ENCODE measurements around the gene PCDHGB2. TPM values are rescaled to one million over a fixed set of nuclear protein-coding genes. Genes with fewer than 3 reads are reported as not detected.

PCDHGB2 gene
- total and polyA plus RNA-seq, 2 of the 8 experiments (the other 6 are each of a cell fraction or from before 2014, with no cell fraction given) = 1.9 to 2.9 TPM

DNA sequence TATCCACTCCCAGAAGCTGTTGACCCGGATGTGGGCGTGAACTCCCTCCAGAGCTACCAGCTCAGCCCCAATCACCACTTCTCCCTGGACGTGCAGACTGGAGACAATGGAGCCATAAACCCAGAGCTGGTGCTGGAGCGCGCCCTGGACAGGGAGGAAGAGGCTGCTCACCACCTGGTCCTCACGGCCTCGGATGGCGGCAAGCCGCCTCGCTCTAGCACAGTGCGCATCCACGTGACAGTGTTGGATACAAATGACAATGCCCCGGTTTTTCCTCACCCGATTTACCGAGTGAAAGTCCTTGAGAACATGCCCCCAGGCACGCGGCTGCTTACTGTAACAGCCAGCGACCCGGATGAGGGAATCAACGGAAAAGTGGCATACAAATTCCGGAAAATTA, 33.5 kb downstream of the PCDHGB2 start:
- FAIRE-seq = no peak

More for the DNA sequence above, 33.5 kb downstream of the PCDHGB2 start:
- ChIA-PET CTCF (ENCODE audit: partially characterized antibody) (interaction anchor here (0.8 to 8.7 kb wide), 6 partner anchors 10 to 131 kb away, joined by 3 to 68 read pairs (median 6); partner anchors contain the start of genes PCDHGA11, PCDHGA9, PCDHGB6 and PCDHGB7), POLR2A (ENCODE audit: partially characterized antibody) (no interaction called here)
- H3K4ac ChIP-seq (replicated peaks; ENCODE audit: insufficient read length, low read depth, low read length) = no peak overlapping the region
- H3K79me1 ChIP-seq (ENCODE audit: low read depth, low read length) = no peaks in the 10 kb centered on the region
- no peak overlapping the region for H3K9ac ChIP-seq (replicated peaks in 1 of 4; ENCODE audit: extremely low read depth in 1 of 4, low read depth in 3 of 4, low read length in 3 of 4)
- H2AFZ ChIP-seq (ENCODE audit: low read length) = no peak overlapping the region
- H3K14ac ChIP-seq (ENCODE audit: insufficient read length) = no peak overlapping the region
- DNase-seq (ENCODE audit: low read depth in 1 of 2, low spot score in 2 of 2) = no peak
- no peak overlapping the region for H4K91ac ChIP-seq (replicated peaks; ENCODE audit: insufficient read length, low read length)
- 93% methylated on average over 21 of the region's 21 CpGs; no CpG with 5 or more reads in 1 of the 2 experiments for WGBS, 2 experiments (ENCODE audit: extremely low coverage in 1 of 2, insufficient coverage in 1 of 2, insufficient read length in 1 of 2, insufficient replicate concordance in 2 of 2, low coverage in 1 of 2, low lambda C conversion rate in 2 of 2, missing lambda C conversion rate in 1 of 2)
- H3K9me3 ChIP-seq (ENCODE audit: insufficient read depth in 2 of 2, low read depth in 1 of 2, low read length in 1 of 2) = peaks cover 56 to 63% of the 10 kb centered on the region in 2 experiments
- H3K36me3 ChIP-seq (ENCODE audit: control insufficient read depth in 2 of 4, insufficient read depth in 4 of 4, low read length in 3 of 4) = peaks cover 3 to 29% (median 14%) of the 10 kb centered on the region in 4 experiments; a peak in 7 of 8 replicates
- no peak overlapping the region for H2AK5ac ChIP-seq (ENCODE audit: low read depth, low read length)
- TF ChIP-seq, protein P1, sequence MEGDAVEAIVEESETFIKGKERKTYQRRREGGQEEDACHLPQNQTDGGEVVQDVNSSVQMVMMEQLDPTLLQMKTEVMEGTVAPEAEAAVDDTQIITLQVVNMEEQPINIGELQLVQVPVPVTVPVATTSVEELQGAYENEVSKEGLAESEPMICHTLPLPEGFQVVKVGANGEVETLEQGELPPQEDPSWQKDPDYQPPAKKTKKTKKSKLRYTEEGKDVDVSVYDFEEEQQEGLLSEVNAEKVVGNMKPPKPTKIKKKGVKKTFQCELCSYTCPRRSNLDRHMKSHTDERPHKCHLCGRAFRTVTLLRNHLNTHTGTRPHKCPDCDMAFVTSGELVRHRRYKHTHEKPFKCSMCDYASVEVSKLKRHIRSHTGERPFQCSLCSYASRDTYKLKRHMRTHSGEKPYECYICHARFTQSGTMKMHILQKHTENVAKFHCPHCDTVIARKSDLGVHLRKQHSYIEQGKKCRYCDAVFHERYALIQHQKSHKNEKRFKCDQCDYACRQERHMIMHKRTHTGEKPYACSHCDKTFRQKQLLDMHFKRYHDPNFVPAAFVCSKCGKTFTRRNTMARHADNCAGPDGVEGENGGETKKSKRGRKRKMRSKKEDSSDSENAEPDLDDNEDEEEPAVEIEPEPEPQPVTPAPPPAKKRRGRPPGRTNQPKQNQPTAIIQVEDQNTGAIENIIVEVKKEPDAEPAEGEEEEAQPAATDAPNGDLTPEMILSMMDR (IDR thresholded peaks at IDR 0.05; ENCODE audit: control extremely low read depth in 1 of 3, insufficient read depth in 1 of 3, low read depth in 1 of 3, low read length in 3 of 3) = no peak
- TF ChIP-seq ZNF274 (IDR thresholded peaks at IDR 0.05; ENCODE audit: borderline replicate concordance, extremely low read depth, low read length) = no peak
- no peak for TF ChIP-seq FOSL1 (IDR thresholded peaks at IDR 0.05; ENCODE audit: insufficient read depth, low read depth, low read length)
- no peak for TF ChIP-seq TEAD4 (IDR thresholded peaks at IDR 0.05; ENCODE audit: low read depth, low read length)
- TF ChIP-seq POLR2A (IDR thresholded peaks at IDR 0.05; ENCODE audit: control extremely low read depth in 1 of 2, low read depth in 2 of 2, low read length in 2 of 2) = no peak
- TF ChIP-seq CBX5 (IDR thresholded peaks at IDR 0.05; ENCODE audit: low read depth, low read length) = no peak
- TF ChIP-seq HDAC6 (IDR thresholded peaks at IDR 0.05; ENCODE audit: low read depth, low read length) = no peak
- TF ChIP-seq POU5F1 (IDR thresholded peaks at IDR 0.05; ENCODE audit: low read depth, low read length) = no peak
- TF ChIP-seq KDM4A (IDR thresholded peaks at IDR 0.05; ENCODE audit: low read depth, low read length, severe bottlenecking) = no peak
- TF ChIP-seq SIRT6 (IDR thresholded peaks at IDR 0.05; ENCODE audit: low read length) = no peak
- TF ChIP-seq BRCA1 (IDR thresholded peaks at IDR 0.05; ENCODE audit: low read depth, low read length) = no peak
- TF ChIP-seq SIN3A (conservative IDR thresholded peaks at IDR 0.05 in 1 of 2, IDR thresholded peaks at IDR 0.05 in 1 of 2; ENCODE audit: low read depth in 1 of 2, low read length in 2 of 2) = no peak
- no peak overlapping the region for H3K56ac ChIP-seq (replicated peaks; ENCODE audit: insufficient read length, low read depth, low read length)
- no peak overlapping the region for H3K27ac ChIP-seq (ENCODE audit: low read depth, low read length)
- H2BK15ac ChIP-seq (ENCODE audit: low read length) = no peak overlapping the region
- H4K20me1 ChIP-seq (replicated peaks in 1 of 2; ENCODE audit: control insufficient read depth in 1 of 2, insufficient read depth in 2 of 2, low read length in 2 of 2) = no peaks in the 10 kb centered on the region
- H3K23ac ChIP-seq (ENCODE audit: insufficient read length) = no peak overlapping the region
- no peak overlapping the region for H3K4me3 ChIP-seq (ENCODE audit: extremely low read depth in 1 of 4, insufficient read depth in 2 of 4, low read depth in 3 of 4, low read length in 4 of 4)
- H3K4me1 ChIP-seq (replicated peaks in 1 of 4; ENCODE audit: control insufficient read depth in 3 of 4, insufficient read depth in 4 of 4, low read length in 3 of 4) = no peaks in the 10 kb centered on the region
- no peak overlapping the region; the same call in 1 of the 2 replicates for H4K8ac ChIP-seq (ENCODE audit: extremely low read depth, insufficient read depth, low read length)
- H3K4me2 ChIP-seq (ENCODE audit: insufficient read depth in 1 of 2, low read depth in 2 of 2, low read length in 2 of 2) = no peak overlapping the region
- no peaks in the 10 kb centered on the region for H3K23me2 ChIP-seq (ENCODE audit: low read depth, low read length)
- H3K27me3 ChIP-seq (replicated peaks in 1 of 4; ENCODE audit: control insufficient read depth in 3 of 4, extremely low read depth in 1 of 4, insufficient read depth in 3 of 4, low read length in 3 of 4) = no peaks in the 10 kb centered on the region; a peak in 1 of 7 replicates
- no peak overlapping the region for H2BK12ac ChIP-seq (ENCODE audit: low read depth, low read length)
- no peaks in the 10 kb centered on the region for H3K79me2 ChIP-seq (ENCODE audit: control insufficient read depth in 1 of 2, insufficient read depth in 2 of 2, low read length in 2 of 2)
- H3K18ac ChIP-seq (ENCODE audit: extremely low read depth, low read length) = no peak overlapping the region
- no peak overlapping the region for H2BK20ac ChIP-seq (ENCODE audit: low read length)
- H2BK120ac ChIP-seq (replicated peaks; ENCODE audit: low read depth, low read length) = no peak overlapping the region
- no peak overlapping the region for H4K5ac ChIP-seq (ENCODE audit: insufficient read length, low read depth, low read length)
- no peak overlapping the region for H2BK5ac ChIP-seq (ENCODE audit: low read depth, low read length)

Measured in H1 (cell line).